Measurements from ENCODE around the gene UMODL1. TPM values are rescaled to one million over a fixed set of nuclear protein-coding genes. Genes with fewer than 3 reads are reported as not detected.
"Not testable (repeated sequence)": the region's sequence is repeated elsewhere in the genome, so short reads cannot be mapped to it uniquely, and the experiment has no call there.

UMODL1 gene
- total RNA-seq, 1 donor from 2014 or later, result not detected

DNA sequence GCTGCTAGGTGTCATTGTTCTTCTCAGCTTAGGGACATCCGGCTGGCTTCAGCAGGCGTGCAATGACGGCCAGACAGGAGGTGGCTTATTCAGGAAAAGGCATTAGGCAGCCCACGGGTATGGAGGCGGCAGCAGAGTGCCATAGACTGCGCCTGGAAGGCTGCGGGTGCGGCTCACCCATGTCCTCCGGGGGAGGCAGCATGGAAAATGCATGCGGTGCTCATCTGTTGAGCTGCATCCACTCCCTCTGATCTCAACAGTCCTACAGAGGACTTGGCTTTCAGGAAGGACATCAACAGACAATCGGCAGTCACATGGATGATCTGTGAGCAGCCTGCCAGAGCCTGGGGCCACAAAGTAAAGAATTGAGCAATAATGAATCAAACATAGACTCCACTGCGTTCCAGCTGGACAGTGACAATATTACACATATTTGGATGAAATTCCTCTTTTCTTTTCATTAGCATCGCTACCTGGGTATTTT, 42.9 kb downstream of the UMODL1 start:
- no peaks in the 10 kb centered on the region for H4K20me1 ChIP-seq (ENCODE audit: low read depth)
- H3F3A ChIP-seq (ENCODE audit: low read depth), result no peaks in the 10 kb centered on the region
- no peak overlapping the region for H2AFZ ChIP-seq (replicated peaks)
- H3K4me3 Mint-ChIP-seq, result no peak overlapping the region
- H3K4me1 Mint-ChIP-seq, result peaks cover 9% of the 10 kb centered on the region
- no peak for DNase-seq (ENCODE audit: low spot score)
- H3K36me3 Mint-ChIP-seq, result no peaks in the 10 kb centered on the region
- no peak overlapping the region for H3K27ac Mint-ChIP-seq
- peaks cover 13% of the 10 kb centered on the region for H3K27me3 ChIP-seq
- no peaks in the 10 kb centered on the region for H3K4me1 ChIP-seq
- TF ChIP-seq EZH2phosphoT487 (IDR thresholded peaks at IDR 0.05), result no peak
- TF ChIP-seq, protein P1, sequence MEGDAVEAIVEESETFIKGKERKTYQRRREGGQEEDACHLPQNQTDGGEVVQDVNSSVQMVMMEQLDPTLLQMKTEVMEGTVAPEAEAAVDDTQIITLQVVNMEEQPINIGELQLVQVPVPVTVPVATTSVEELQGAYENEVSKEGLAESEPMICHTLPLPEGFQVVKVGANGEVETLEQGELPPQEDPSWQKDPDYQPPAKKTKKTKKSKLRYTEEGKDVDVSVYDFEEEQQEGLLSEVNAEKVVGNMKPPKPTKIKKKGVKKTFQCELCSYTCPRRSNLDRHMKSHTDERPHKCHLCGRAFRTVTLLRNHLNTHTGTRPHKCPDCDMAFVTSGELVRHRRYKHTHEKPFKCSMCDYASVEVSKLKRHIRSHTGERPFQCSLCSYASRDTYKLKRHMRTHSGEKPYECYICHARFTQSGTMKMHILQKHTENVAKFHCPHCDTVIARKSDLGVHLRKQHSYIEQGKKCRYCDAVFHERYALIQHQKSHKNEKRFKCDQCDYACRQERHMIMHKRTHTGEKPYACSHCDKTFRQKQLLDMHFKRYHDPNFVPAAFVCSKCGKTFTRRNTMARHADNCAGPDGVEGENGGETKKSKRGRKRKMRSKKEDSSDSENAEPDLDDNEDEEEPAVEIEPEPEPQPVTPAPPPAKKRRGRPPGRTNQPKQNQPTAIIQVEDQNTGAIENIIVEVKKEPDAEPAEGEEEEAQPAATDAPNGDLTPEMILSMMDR (IDR thresholded peaks at IDR 0.05), result no peak
- no peak overlapping the region for H3K9ac ChIP-seq
- no peaks in the 10 kb centered on the region for H3K9me3 ChIP-seq (ENCODE audit: low read depth)
- H3K4me2 ChIP-seq, result no peak overlapping the region
- no peak overlapping the region for H3K27ac ChIP-seq
- H3K27me3 Mint-ChIP-seq (ENCODE audit: insufficient read depth, low read depth), result peaks cover 2% of the 10 kb centered on the region
- H3K9me3 Mint-ChIP-seq, result no peaks in the 10 kb centered on the region
- no peaks in the 10 kb centered on the region for H3K79me2 ChIP-seq (ENCODE audit: low read depth)
- H3K4me3 ChIP-seq, result no peak overlapping the region
- H3K36me3 ChIP-seq, result no peaks in the 10 kb centered on the region

DNA sequence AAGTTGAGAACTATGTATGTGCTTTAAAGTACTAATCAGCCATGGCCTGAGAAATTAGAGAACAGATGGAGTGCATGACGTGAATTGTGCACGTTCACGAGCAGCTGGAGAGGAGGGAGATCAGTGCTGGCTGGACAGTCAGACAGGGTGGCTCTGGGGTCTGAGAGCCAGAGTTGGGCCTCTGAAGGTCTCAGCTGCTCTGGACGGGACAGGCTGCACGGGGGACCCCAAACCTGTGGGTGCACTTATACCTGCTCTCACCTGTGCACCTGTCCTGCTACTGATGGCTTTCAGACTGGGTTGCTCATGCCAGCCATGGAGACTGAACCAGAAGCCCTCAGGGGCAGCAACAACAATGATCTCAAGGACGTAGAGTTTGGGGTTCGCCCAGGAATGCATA, 43.5 kb downstream of the UMODL1 start:
- no peaks in the 10 kb centered on the region for H3K36me3 Mint-ChIP-seq
- Histone ChIP-seq H3K9me3 (ENCODE audit: low read depth) (no peaks in the 10 kb centered on the region), H3K4me3 (no peak overlapping the region), H3K36me3 (no peaks in the 10 kb centered on the region), H2AFZ (replicated peaks) (no peak overlapping the region), H3K27ac (no peak overlapping the region), H4K20me1 (ENCODE audit: low read depth) (no peaks in the 10 kb centered on the region), H3K27me3 (peaks cover 13% of the 10 kb centered on the region), H3K79me2 (ENCODE audit: low read depth) (no peaks in the 10 kb centered on the region), H3K4me1 (no peaks in the 10 kb centered on the region), H3F3A (ENCODE audit: low read depth) (no peaks in the 10 kb centered on the region), H3K4me2 (no peak overlapping the region), H3K9ac (no peak overlapping the region)
- TF ChIP-seq EZH2phosphoT487 (IDR thresholded peaks at IDR 0.05) (no peak), EZH2 (IDR thresholded peaks at IDR 0.05) (no peak)
- TF ChIP-seq, protein P1 (IDR thresholded peaks at IDR 0.05), result no peak
- peak overlapping the region; percentile 2 for H3K27ac Mint-ChIP-seq
- no peak for DNase-seq (ENCODE audit: low spot score)
- peaks cover 2% of the 10 kb centered on the region for H3K27me3 Mint-ChIP-seq (ENCODE audit: insufficient read depth, low read depth)
- H3K9me3 Mint-ChIP-seq, result no peaks in the 10 kb centered on the region
- H3K4me3 Mint-ChIP-seq, result no peak overlapping the region
- H3K4me1 Mint-ChIP-seq, result peaks cover 12% of the 10 kb centered on the region

DNA sequence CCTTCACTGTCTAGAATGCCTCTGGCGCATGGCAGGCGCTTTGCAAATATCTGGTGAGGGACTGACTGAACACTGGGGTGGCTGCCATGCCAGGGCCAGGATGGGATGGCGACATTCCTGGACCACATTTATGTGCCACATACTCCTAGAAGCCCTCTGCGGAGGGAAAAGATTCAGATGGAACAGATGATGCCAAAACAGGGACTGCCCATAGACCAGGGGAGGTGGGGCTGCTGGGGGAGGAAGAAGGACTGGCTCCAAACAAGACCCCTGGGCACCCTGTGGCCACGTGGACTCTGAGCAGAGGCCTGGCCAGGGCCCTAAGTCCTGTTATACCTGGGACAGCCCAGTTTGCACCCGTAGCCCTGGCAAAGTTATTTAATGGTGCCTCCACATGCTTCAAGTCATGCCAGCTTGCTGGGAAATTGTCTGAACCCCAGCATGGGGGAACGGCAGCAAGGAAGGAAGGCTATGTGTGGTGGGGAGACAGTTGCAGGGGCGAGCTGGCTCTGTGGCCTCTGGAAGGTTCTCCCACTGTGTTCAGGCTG, 44.1 kb downstream of the UMODL1 start:
- H3K9me3 Mint-ChIP-seq, result no peaks in the 10 kb centered on the region
- Histone ChIP-seq H3K79me2 (ENCODE audit: low read depth) (no peaks in the 10 kb centered on the region), H3K9me3 (ENCODE audit: low read depth) (no peaks in the 10 kb centered on the region), H3K9ac (no peak overlapping the region), H3K27me3 (peaks cover 13% of the 10 kb centered on the region), H4K20me1 (ENCODE audit: low read depth) (no peaks in the 10 kb centered on the region), H2AFZ (replicated peaks) (no peak overlapping the region), H3K4me3 (no peak overlapping the region), H3F3A (ENCODE audit: low read depth) (no peaks in the 10 kb centered on the region), H3K36me3 (no peaks in the 10 kb centered on the region), H3K4me2 (no peak overlapping the region), H3K27ac (no peak overlapping the region), H3K4me1 (no peaks in the 10 kb centered on the region)
- peaks cover 2% of the 10 kb centered on the region for H3K27me3 Mint-ChIP-seq (ENCODE audit: insufficient read depth, low read depth)
- DNase-seq (ENCODE audit: low spot score), result no peak
- no peak for TF ChIP-seq EZH2 (IDR thresholded peaks at IDR 0.05)
- TF ChIP-seq, protein P1 (IDR thresholded peaks at IDR 0.05), result no peak
- no peak for TF ChIP-seq EZH2phosphoT487 (IDR thresholded peaks at IDR 0.05)
- H3K27ac Mint-ChIP-seq, result no peak overlapping the region
- H3K36me3 Mint-ChIP-seq, result no peaks in the 10 kb centered on the region
- H3K4me1 Mint-ChIP-seq, result peaks cover 12% of the 10 kb centered on the region
- no peak overlapping the region for H3K4me3 Mint-ChIP-seq

DNA sequence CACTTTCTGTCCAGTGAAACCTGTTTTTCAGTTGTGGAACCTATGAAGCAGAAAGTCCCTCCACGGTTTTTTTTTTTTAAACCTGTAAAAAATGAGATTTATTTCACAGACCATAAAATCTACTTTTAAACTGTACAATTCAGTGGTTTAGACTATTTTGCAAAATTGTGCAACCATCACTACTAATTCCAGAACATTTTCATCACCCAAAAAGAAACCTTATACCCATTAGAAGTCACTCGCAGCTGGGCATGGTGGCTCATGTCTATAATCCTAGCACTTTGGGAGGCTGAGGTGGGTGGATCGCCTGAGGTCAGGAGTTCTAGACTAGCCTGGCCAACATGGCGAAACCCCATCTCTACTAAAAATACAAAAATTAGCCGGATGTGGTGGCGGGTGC, 45.4 kb downstream of the UMODL1 start:
- H3K27me3 ChIP-seq, result peaks cover 13% of the 10 kb centered on the region
- not testable (repeated sequence) for H2AFZ ChIP-seq (replicated peaks); H3K27ac ChIP-seq; H3F3A ChIP-seq (ENCODE audit: low read depth); H4K20me1 ChIP-seq (ENCODE audit: low read depth); H3K36me3 ChIP-seq; H3K9me3 ChIP-seq (ENCODE audit: low read depth); H3K9ac ChIP-seq; H3K4me2 ChIP-seq; H3K27ac Mint-ChIP-seq; H3K4me3 ChIP-seq; H3K4me3 Mint-ChIP-seq; H3K4me1 ChIP-seq; H3K79me2 ChIP-seq (ENCODE audit: low read depth); H3K9me3 Mint-ChIP-seq; DNase-seq (ENCODE audit: low spot score); H3K36me3 Mint-ChIP-seq; H3K27me3 Mint-ChIP-seq (ENCODE audit: insufficient read depth, low read depth)
- peaks cover 12% of the 10 kb centered on the region for H3K4me1 Mint-ChIP-seq
